ENCODE measurements around the gene PLEKHG2.
A peak's percentile ranks its signal among the peaks of the same experiment; 100 is the strongest.

The PLEKHG2 gene

DNA sequence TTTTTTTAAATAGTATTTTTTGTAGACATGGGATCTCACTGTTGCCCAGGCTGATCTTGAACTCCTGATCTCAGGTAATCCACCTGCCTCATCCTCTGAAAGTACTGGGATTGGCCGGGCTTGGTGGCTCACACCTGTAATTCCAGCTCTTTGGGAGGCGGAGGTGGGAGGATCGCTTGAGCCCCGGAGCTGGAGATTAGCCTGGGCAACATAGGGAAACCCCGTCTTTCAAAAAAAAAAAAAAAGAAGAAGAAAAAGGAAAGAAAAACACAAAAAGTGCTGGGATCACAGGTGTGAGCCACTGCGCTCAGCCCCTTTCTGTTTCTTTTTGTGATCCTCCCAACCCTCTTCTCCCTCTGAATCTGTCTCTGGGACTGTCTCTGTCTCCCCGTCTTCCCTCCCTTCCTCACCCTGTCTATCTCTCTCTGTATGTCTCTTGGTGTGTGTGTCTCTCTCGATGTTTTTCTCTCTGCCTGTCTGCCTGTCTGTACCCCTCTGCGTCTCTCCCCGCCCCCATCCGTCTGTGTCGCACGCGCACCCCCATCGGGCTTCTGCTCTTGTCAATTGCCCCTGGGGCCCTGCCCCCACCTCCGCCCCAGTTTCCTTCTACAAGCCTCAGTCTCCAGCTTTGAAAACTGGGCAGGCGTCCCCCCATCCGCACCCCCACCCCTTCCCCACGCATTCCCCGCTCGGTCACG, 6.4 kb upstream of the PLEKHG2 start:
- DNase-seq (ENCODE audit: low read depth), result peak; percentile 73

DNA sequence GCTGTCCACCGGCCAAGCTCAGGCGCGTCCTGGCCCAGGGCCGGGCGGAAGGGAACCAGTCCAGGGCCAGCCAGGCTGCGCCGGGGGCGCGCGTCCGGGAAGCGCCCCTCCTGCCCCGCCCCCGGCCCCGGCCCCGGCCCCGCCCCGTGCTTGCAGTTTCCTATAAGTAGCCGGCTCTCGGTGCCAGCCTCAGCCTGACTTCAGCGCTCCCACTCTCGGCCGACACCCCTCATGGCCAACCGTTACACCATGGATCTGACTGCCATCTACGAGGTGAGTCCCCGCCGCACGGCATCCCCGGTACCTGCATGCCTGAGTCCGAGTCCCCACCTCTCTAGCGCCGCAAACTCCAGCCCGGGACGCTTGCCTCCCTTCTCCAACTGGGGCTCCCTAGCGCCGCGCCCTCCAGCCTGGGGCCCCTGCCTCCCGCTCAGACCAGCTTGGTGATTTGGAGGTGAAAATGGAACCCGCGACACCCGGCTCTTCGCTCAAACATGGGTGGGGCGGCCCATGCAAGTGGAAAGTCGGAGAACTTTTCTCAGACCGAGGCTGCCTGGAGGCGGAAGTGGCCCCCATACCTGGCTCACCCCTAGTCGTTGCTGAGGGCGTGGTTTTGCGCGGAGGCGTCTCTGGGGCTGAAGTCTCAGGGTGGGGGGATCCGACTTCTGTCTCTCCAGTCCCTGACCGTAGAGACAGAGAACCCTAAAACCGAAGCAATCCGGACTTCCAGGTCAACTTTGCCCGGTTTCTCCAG, 5.6 kb upstream of the PLEKHG2 start, which contains the start of gene ZFP36:
ZFP36 (plus strand) TSS at position 192 of the 754 bp plus-strand sequence; CDS start at position 250, 58 bp downstream.
- DNase-seq (ENCODE audit: low read depth), result peak; percentile 81

DNA sequence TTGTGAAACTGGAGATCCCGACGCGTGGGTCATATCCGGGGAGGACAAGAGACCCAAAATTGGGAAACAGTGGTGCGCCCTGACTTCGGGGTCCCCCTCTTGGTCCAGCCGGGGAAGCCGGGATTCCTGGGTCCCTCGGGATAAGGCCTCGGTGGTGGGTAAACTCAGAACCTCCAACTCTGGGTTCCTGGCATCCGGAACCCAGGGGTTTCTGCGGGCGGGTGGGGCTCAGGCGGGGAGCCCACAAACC, 5.1 kb upstream of the PLEKHG2 start:
- DNase-seq (ENCODE audit: low read depth), result no peak

DNA sequence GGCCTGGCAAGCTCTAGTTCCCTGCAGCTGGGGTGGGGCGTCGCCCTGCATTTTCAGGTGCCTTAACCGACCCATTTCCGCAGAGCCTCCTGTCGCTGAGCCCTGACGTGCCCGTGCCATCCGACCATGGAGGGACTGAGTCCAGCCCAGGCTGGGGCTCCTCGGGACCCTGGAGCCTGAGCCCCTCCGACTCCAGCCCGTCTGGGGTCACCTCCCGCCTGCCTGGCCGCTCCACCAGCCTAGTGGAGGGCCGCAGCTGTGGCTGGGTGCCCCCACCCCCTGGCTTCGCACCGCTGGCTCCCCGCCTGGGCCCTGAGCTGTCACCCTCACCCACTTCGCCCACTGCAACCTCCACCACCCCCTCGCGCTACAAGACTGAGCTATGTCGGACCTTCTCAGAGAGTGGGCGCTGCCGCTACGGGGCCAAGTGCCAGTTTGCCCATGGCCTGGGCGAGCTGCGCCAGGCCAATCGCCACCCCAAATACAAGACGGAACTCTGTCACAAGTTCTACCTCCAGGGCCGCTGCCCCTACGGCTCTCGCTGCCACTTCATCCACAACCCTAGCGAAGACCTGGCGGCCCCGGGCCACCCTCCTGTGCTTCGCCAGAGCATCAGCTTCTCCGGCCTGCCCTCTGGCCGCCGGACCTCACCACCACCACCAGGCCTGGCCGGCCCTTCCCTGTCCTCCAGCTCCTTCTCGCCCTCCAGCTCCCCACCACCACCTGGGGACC, 4.6 kb upstream of the PLEKHG2 start:
- no peak for DNase-seq (ENCODE audit: low read depth)

DNA sequence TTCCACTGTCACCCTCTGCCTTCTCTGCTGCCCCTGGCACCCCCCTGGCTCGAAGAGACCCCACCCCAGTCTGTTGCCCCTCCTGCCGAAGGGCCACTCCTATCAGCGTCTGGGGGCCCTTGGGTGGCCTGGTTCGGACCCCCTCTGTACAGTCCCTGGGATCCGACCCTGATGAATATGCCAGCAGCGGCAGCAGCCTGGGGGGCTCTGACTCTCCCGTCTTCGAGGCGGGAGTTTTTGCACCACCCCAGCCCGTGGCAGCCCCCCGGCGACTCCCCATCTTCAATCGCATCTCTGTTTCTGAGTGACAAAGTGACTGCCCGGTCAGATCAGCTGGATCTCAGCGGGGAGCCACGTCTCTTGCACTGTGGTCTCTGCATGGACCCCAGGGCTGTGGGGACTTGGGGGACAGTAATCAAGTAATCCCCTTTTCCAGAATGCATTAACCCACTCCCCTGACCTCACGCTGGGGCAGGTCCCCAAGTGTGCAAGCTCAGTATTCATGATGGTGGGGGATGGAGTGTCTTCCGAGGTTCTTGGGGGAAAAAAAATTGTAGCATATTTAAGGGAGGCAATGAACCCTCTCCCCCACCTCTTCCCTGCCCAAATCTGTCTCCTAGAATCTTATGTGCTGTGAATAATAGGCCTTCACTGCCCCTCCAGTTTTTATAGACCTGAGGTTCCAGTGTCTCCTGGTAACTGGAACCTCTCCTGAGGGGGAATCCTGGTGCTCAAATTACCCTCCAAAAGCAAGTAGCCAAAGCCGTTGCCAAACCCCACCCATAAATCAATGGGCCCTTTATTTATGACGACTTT, 3.9 kb upstream of the PLEKHG2 start:
- DNase-seq (ENCODE audit: low read depth), result no peak

- peak; percentile 64 for DNase-seq (ENCODE audit: low read depth)
These were observed 3.1 kb upstream of the PLEKHG2 start for GRCh38 chr19:39409208-39410016.

GRCh38 chr19:39410017-39410830, 2.2 kb upstream of the PLEKHG2 start:
- peak; percentile 51 for DNase-seq (ENCODE audit: low read depth)

GRCh38 chr19:39410831-39411080, 1.7 kb upstream of the PLEKHG2 start:
- DNase-seq (ENCODE audit: low read depth), result no peak

GRCh38 chr19:39411081-39411831, 1.2 kb upstream of the PLEKHG2 start:
- no peak for DNase-seq (ENCODE audit: low read depth)

- peak; percentile 85 for DNase-seq (ENCODE audit: low read depth)
These were observed 703 bp upstream of the PLEKHG2 start for GRCh38 chr19:39411832-39412099.

DNA sequence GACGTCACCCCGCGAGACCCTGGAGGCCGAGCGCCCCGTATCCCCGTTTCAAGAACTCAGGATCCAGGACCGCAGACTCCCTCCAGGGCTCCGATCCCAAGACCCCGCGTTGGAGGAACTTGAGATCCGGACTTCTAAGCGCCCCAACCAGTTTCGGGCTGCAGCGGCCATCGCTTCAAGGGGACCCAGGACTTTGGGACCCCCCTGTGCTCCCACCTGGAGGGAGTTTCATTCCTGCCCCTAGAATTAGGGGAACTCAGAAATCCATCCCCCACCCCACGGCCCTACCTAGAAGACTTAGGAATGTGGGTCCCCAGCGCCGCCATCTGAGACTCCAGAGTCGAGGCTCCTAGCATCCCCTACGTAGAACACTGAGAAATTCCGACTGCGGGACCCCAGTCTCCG, 400 bp downstream of the PLEKHG2 start:
- DNase-seq (ENCODE audit: low read depth), result no peak

DNA sequence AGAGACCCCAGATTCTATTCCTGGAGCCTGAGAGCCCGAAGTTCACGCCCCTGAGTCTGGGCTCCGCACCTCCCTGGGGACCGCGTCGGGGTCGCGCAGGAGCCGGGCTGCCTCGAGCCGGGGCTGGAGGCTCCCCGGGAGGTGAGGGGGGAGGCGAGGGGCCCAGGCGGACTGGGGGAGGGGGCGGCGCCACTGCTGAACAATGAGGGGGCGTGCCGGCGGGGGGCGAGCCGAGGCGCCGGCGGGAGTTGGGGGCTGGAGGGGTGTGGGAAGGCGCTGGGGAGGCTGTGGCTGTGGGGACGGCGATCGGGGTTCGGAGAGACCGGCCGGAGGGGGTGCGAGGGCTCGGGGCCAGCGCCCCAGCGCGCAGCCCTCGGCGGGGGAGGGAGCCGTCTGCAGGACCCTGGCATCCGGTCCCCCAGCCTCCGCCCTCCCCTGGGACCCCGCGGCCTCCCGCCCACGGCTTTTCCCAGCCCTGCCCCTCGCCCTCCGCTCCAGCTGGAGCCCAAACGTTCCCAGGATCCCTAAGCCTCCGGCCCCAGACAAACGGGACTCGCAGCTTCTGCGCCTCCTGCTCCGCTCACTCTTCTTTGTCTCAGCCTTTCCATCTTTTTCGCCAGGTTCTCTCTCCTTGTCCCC, 922 bp downstream of the PLEKHG2 start:
- no peak for DNase-seq (ENCODE audit: low read depth)

DNA sequence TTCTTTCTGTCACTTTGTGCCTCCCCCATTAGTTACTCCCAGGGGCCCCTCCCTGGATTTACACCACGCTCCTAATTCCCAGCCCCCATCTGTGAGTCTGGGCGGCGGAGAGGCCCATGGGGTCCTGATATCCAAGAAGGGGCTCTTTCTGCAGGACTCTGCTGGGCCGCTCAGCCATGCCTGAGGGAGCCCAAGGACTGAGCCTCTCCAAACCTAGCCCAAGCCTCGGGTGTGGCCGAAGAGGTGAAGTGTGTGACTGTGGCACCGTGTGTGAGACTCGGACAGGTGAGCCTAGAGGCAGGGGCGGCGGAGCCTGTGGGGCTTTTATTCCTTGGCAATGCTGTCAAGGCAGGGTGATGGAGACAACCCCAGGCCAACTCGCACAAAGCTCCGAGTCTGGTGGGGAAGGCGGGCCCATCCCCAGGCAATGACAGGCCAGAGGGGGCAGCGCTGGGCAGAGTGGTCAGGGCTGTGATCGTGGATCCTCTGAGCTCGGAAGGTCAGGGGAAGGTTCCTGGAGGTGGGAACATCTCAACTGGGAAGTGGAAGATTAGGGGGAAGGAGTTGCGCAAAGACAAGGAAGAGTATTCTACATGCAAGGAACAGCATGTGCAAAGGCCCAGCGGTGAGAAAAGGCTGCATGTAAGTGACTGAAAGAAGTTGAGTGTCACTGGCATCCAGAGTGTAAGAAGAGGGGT, 1.6 kb downstream of the PLEKHG2 start:
- no peak for DNase-seq (ENCODE audit: low read depth)

DNA sequence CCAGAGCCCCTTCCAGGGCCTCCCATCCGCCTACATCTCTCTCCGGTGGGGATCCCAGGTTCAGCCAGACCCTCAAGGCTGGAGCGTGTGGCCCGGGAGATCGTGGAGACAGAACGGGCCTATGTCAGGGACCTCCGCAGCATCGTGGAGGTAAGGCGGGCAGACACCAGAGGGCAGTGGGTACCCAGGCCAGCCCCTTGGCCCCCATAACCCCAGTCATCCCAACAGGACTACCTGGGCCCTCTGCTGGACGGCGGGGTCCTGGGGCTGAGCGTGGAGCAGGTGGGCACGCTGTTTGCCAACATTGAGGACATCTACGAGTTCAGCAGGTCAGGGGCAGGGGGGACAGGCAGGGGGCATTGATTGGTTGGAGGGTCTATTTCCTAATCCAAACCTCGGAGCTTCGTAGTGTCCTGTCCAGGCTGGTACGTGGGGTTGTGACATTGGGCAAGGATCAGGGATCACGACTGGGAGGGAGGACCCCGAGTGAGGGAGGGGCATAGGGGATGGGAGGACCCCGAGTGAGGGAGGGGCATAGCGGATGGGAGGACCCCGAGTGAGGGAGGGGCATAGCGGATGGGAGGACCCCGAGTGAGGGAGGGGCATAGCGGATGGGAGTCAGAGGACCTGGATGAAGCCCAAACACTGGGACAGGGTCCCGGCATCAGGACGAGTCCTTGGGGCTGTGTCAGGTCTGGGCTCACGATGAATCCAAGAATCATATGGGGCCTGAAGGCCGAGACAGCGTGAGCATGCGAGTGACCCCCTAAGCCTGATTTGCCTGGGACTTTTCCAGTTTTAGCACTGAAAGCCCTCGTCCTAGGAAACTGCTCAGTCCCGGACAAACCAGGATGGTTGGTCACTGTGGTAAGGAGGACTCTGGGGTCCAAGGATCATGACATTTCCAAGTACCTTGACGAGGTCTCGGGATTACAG, 2.9 kb downstream of the PLEKHG2 start:
- DNase-seq (ENCODE audit: low read depth), result no peak

DNA sequence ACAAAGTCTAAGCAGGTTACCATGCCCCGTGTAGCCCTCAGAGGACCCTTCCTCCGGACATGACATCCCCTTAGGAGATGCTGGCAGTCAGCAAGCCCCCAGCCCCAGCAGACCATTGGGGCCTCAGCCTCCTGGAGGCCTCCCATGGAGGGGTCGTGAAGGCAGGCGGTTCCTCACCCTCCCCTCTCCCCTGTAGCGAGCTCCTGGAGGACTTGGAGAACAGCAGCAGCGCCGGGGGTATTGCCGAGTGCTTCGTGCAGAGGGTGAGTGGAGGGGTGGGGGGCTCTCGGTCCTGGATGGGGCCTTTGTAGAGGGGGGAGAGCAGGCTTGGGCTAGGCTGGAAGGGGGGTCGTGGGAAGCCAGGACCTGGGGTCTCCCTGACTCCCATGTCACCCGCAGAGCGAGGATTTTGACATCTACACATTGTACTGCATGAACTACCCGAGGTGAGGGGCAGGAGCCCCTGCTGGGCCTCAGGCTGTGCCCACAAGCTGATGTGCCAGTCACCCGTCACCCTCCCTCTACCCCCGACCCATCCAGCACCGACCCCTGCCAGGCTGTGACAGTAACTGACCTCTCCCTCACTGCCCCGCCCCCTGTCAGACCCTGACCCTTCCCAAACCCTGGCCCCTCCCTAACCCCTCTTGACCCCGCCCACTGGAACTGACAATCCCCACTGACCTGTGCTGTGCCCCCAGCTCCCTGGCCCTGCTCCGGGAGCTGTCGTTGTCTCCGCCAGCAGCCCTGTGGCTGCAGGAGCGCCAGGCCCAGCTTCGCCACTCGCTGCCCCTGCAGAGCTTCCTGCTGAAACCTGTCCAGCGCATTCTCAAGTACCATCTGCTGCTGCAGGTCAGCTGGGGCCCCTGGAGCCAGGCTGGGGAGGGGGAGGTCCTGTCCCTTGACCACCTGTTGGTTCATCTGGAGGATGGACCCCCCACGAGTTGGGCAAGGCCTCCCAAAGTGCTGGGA, 4.0 kb downstream of the PLEKHG2 start:
- no peak for DNase-seq (ENCODE audit: low read depth)

DNA sequence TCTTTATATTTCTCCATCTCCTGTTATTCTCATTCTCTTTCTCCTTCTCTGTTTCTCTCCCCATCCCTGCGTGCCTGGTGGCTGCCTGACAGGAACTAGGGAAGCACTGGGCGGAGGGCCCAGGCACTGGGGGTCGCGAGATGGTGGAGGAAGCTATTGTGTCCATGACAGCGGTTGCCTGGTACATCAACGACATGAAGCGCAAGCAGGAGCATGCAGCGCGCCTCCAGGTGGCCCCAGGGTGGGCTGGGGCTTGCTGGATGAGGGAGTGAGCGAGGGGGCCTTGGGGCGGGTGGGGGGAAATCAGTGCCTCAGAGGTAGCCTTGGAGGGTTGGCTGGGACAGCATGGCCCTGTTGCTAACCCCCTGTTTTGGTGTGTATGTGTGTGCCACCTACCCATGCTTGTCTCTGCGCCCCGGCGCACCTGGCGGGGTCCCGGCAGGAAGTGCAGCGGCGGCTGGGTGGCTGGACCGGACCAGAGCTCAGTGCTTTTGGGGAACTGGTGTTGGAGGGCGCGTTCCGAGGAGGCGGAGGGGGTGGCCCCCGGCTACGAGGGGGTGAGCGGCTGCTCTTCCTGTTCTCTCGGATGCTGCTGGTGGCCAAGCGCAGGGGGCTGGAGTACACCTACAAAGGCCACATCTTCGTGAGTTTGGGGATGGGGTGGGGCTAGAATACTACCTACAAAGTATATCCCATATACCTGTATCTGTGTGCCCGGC, 5.2 kb downstream of the PLEKHG2 start:
- DNase-seq (ENCODE audit: low read depth), result no peak
